Pulmonary artery endothelial cell (primary cell): Measurements from ENCODE around the gene ALOX15. TPM values are rescaled to one million over a fixed set of nuclear protein-coding genes. Genes with fewer than 3 reads are reported as not detected.
"Not testable (repeated sequence)": the region's sequence is repeated elsewhere in the genome, so short reads cannot be mapped to it uniquely, and the experiment has no call there.

Experiments used
- DNase-seq: peaks from one replicate; pipeline ENCODE4 v3.0.0-alpha.2; 2011; ENCODE audit warnings: low read depth, low spot score
- total RNA-seq: library from RNA; depleted of rRNA; stranded (reverse); fragments of >200 nt; gene quantifications from 2 replicates; pipeline ENCODE4 v1.2.3, GENCODE V29; 2014

The ALOX15 gene
- total RNA-seq, 1 donor from 2014 or later: not detected

DNA sequence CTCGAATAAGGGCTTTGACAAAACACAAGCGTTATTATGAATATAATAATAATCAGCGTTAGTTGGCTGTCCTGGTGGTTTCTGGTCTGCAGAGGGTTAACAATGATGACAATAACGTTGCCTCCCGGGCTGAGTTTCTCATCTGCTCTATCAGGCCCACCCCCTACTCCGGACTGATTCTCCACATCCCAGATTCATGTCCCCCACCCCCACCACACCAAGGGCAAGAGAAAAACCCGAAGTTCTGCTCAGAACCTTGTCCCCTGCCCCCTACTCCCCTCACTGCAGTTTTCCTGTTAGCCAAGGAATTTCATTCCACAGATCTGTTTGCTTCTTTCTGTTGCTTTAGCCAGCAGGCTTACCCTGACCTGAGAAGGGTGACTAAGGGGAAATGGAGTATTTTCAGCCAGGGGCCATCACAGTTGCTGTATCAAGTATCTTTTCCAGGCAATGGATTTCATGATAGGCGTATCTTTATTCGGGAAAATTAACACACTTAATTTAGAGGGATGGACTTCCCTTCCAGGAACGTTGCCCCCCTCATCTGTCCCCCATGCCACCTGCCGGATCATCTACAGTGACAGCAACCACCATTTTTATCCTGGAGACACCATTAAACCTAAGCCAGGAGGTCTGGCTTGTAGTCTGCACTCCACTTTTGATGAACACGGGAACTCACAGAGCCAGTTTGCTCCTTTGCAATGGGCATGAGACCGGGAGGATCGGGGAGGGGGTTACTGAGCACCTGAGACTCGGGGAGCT, 23.7 kb downstream of the ALOX15 start:
- DNase-seq: no peak

DNA sequence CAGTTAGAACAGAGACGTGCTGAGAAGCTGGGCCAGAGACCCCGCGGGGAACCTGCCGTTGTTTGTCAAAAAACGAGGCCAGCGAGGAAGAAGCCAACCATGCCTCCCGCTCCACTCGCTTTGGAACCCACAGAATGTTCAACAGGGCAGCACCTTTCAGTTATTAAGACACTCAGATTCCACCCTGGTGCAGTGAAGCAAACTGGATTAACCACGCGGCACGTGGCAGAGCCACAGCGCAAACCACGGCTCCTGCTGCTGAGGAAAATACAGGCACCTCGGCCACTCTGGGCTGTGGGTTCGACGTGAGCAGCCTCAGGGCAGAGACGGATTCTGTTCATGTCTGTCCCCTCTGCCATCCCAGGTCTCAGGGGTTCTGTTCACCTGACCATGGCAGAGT, 24.4 kb downstream of the ALOX15 start:
- no peak for DNase-seq

DNA sequence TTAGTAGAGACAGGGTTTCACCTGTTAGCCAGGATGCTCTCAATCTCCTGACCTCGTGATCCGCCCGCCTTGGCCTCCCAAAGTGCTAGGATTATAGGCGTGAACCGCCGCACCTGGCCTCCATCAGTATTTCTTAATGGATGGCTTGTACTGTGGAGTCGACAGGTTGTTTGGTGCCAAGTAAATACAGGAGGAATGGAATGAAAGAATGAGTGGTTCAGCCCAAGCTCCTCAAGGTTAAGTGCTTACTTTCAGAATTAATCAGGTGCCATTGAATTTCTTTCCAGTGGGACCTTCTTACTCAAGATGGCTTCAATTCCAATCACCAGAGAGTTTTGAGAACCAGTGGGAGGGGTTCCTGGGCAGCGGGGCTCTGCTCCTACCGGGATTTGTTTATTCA, 25.0 kb downstream of the ALOX15 start:
- DNase-seq: no peak

DNA sequence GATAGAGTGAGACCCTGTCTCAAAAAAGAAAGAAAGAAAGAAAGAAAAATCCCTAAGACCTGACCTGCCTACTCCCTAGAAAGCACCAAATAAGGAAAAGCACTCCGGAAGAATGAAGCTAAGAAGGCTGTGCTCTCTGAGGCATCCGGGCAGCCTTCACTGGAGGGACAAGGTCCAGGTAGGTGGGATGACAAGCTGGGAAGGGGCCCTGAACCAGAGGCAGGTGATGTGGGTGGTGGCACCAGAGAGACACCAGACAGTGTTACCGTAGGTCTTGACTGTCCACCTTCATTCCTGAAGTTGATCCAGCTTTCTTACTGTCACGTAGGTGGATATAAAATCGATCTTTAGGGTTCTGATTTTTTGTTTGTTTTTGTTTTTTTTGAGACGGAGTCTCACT, 30.8 kb downstream of the ALOX15 start:
- DNase-seq: no peak

DNA sequence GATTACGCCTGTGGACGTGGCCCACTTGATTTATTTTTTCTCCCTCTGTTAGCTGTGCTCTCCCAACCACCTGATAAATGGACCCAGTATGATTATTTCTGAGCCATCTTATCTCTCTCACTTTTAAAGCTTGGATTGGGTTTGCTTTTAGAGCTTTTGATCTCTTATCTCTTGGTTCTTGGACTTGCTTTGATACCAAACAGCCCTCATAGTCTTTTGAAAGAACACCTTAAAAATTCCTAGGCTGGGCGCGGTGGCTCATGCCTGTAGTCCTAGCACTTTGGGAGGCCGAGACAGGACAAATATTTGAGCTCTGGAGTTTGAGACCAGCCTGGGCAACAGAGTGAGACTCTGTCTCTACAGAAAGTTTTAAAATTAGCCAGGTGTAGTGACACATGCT, 31.3 kb downstream of the ALOX15 start:
- no peak for DNase-seq

DNA sequence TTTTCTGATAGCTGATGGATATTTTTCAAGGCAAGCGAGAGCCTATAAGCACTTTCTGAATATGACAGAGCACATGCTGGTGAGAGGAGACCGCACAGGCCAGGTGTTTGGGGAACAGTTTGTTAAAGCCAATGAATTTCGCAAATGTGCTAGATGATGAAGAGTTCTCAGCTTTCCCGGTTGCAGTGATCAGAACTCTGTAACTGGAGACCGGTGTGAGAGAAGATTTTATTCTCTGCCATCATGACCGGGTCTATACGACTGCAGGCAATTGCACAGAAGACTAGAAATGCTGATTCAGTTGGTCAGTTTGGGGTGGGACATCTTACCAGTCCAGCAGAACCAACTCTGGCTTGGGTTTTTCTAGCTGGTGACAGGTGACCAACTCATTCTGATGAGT, 31.7 kb downstream of the ALOX15 start:
- DNase-seq: no peak

DNA sequence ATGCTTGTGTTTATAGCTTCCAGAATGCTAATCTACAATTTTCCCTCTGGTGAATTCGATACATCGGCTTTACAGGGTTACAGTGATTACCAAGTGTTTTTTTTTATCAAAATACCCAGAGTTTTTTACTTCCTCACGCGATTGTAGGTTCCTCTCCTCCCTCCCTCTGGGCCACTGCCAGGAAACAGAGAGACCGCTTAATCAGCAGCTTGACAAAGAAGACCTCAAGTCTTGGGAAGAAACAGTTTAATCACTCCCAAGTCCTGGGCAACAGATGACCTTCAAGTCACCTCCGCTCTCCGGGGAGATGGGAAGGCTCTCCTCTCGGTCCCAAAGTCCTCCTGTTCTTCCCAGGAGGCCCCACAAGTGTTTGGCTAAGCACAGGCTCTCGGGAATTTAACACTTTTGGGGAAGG, 33.7 kb downstream of the ALOX15 start:
- DNase-seq: no peak

DNA sequence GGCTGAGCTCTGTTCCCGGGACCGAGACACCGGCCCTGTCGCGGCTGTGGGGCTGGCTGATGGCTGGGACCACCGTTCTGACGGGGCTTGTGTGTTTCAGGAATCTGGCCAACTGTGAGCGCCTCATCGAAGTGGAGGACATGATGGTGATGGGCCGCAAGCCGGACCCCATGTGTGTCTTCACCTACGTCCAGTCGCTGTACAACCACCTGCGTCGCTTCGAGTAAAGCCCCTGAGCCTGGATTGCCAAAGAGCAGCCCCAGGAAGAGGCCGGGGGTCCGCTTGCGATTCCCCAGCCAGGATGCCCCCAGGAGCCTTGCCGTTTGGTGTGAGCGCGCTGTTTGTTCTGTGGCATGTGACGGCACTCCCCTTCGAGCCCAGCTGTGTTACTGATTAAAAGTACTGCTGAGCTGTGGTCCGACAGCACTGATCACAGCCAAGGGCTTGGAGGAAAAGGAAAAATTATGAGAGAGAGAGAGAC, 34.2 kb downstream of the ALOX15 start:
- DNase-seq: no peak

DNA sequence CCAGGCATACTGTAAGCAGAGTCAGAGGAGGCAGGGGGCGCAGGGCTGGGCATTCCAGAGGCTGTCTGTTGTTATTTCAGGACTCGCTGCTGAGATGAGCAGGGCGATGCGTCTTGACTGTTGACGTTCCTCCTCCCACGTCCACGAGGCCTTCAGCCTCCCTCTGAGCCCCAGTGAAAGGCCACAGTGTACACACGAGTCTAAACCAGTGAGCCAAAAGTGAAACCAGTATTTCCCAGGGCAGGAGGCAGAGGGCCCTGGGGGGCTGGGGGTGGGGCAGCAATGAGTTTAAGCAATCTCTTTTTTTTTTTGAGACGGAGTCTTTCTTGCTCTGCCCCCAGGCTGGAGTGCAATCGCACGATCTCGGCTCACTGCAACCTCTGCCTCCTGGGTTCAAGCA, 35.7 kb downstream of the ALOX15 start:
- DNase-seq: no peak

DNA sequence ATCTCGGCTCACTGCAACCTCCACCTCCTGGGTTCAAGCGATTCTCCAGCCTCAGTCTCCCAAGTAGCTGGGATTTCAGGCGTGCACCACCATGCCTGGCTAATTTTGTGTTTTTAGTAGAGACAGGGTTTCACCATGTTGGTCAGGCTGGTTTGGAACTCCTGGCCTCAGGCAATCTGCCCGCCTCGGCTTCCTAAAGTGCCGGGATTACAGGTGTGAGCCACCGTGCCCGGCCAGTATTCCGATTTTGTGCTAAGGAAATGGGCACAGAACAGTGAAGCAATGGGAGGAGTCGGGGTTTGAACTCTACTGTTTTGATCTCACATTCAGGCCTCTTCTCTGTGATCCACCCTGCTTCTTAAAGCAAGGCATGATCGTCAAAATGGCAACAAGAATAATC, 36.7 kb downstream of the ALOX15 start:
- not testable (repeated sequence) for DNase-seq

DNA sequence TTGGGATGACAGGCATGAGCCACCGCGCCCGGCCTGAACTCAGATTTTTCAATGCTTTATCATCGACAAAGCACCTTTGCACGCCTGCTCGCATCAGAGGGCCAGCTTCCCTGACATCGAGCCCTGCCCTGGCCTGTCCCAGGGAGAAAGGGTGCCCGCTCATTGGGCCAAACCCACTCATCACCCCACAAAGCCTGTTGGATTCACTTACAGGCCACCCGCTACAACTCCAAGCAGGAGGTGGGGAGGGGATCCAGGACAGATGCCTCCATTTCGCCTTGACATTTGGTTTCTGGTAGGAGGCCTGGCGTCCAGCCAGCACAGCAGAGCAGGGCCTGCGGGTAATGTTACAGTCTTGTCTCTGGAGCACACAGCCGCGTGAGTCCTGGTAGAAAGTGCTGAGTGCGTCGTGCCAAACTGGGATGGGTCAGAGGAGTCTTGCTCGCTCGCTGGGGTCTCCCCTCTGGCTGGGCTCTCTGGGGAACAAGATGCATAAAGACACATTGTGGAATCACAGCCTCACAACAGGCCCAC, 37.3 kb downstream of the ALOX15 start:
- no peak for DNase-seq

DNA sequence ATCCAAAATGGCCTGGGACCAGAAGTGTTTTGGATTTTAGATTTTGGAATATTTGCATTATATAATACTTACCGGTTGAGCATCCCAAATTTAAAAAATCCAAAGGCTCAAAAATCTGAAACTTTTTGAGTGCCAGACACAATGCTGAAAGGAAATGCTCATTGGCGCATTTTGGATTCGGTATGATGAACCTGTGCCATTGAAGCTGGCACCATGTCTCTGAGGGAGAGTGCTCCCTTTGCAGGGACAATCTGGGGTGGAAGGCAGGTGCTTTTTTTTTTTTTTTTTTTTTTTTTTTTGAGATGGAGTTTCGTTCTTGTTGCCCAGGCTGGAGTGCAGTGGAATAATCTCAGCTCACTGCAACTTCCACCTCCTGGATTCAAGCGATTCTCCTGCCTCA, 39.4 kb downstream of the ALOX15 start:
- no peak for DNase-seq

DNA sequence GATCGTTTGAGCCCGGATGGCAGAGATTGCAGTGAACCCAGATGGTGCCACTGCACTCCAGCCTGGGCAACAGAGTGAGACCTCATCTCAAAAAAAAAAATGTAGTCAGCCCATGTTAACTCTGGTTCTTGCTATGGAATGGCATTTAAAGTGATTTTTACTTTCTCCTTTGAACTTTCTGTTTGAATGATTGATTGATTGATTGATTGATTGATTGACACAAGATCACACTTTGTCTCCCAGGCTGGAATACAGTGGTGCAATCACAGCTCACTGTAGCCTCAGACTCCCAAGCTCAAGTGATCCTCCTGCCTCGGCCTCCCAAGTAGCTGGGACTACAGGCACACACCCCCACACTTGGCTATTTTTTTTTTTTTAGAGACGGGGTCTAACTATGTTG, 40.2 kb downstream of the ALOX15 start:
- DNase-seq: no peak

DNA sequence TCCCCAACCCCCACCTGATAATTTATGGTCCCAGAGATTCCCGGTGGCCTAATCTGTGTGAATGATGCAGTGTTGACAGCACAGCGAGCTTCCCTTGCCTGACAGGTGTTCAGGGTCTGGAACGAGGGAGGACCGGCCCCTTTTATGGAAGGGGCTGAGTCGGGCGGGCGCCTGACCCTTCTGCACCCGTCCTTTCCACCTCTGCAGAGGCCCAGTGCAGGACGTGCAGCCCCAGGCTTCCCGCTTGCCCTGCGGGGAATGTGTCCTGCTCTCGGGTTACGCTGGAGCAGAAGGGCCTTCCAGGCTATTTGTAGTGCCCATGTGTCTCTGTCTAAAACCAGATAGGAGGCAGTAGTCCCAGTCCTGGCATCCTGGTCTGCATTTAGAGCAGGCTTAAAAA, 40.9 kb downstream of the ALOX15 start:
- DNase-seq: no peak

DNA sequence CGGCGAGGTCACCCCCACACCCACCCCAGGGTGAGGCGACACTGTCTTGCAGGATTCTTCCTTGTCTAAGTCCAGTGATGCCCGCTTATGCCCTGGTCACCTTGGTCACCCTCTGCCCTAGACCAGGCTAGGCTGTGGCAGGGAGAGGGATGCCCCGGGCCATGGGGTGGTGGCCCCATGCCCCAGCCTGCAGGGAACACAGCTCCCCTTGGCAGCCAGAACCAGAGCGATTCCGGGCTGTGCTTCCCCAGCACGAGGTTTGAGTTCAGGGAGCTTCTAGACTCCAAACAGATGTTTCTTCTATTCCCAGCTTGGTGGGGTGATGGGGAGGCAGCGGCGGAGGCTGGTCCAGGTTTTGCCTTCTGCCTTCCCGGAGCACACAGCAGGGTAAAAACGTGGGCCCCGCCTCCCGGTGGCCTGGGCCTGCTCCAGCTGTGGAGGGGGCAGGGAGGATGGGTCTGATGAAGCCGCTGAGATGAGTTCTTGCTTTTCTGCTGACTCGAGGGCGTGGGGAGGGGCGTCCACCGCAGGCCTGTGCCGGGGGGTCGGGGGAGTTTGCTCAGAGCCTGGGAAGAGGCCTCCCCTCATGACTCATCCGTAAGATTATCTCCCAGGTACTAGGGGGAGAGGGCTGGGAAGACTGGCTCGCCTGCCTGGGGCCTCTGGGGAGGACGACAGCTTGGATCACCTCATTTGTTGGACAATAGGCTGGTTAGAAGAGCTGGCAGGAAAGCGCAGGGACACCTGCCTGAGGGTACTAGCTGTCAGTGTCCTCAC, 41.8 kb downstream of the ALOX15 start:
- DNase-seq: no peak

DNA sequence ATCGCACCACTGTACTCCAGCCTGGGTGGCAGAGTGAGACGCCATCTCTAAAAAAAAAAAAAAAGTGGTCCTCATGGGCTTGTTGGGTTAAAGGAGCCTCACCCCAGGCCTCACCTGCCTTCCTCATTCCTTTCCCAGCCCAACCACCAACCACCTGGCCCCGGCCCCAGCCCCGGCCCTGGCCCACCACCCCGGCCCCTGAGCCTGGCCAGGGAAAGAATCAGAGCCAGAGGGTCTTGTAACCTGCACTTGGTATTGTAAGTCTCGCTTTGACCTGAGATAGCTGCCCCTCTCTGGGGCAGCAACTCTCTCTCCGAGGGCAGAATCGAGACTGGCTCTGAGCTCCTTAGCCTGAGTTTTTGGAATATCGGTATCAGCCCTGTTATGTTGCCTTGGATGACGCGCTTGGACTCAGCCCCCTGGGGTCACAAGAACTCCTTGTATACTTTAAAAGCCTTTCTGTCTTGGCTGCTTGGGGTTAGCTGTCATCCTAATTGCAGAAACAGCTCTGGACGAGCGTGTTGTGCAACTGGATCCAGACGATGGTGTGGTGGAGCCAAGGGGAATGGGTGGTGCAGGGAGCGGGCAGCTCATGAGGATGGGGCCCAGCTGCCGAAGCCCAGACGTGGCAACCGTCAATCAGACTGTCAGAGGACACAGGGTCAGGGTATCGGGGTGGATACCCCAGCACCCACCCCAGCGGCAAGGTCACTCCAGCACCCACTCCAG, 42.5 kb downstream of the ALOX15 start:
- DNase-seq: no peak

DNA sequence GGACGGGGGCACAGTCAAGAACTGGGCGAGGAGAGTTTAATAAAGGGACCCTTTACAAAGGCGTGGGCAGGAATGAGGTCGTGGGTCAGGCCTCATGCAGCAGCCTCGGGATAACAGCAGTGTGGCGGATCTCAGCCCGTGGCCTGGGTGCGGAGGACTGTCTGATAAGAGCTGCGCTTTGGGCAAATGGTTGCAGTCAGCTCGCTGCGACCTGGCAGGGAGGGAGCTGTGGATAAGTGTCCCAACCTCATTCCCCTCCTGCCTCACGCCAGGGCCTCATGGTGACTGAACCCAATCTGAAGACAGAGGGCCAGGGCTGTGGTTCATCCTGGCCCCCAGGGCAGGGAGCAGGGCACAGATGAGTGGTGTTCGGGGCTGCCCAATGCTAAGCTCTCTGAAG, 43.5 kb downstream of the ALOX15 start:
- no peak for DNase-seq

DNA sequence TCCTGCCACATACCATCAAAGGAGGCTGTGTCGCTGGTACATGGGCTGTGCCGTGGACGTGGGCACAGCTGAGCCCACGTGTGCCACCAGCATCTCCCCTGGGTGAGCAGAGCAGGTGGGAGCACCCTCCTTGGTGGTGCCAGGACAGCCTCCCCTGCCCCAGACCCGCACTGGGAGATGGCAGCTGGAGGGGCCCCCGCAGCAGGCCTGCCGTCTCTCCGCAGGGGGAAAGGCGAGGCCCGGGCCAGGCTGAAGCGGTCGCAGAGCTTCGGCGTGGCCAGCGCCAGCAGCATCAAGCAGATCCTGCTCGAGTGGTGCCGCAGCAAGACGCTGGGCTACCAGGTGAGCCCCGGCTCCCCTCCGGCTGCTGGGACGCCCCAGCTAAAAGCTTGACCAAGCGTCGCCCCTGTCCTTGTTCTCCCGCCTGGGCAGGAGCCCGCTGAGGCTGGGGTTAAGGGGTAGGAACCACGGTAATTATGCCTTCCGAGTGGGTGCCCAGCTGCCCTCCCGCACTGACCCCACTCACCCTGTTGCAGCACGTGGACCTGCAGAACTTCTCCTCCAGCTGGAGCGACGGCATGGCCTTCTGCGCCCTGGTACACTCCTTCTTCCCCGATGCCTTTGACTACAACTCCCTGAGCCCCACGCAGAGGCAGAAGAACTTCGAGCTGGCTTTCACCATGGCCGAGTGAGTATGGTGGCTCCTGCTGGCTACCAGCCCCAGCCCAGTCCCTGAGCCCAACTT, 44.7 kb downstream of the ALOX15 start:
- no peak for DNase-seq

DNA sequence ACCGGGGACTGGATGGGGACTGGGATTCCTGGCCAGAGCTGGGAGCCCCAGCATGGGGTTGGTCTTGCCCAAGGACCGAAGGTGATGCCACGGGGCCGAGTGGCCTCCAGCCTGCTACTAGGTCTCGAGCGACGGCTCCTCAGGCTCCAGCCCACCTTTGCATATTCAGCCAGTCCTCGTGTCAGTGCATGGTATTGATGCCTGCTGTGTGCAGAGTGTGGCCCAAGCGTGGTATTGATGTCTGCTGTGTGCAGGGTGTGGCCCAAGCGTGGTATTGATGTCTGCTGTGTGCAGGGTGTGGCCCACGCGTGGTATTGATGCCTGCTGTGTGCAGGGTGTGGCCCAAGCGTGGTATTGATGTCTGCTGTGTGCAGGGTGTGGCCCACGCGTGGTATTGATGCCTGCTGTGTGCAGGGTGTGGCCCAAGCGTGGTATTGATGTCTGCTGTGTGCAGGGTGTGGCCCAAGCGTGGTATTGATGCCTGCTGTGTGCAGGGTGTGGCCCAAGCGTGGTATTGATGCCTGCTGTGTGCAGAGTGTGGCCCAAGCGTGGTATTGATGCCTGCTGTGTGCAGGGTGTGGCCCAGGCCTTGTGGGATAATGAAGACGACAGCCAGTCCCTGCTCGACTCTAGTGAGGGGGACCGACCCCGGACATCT, 45.7 kb downstream of the ALOX15 start:
- not testable (repeated sequence) for DNase-seq

DNA sequence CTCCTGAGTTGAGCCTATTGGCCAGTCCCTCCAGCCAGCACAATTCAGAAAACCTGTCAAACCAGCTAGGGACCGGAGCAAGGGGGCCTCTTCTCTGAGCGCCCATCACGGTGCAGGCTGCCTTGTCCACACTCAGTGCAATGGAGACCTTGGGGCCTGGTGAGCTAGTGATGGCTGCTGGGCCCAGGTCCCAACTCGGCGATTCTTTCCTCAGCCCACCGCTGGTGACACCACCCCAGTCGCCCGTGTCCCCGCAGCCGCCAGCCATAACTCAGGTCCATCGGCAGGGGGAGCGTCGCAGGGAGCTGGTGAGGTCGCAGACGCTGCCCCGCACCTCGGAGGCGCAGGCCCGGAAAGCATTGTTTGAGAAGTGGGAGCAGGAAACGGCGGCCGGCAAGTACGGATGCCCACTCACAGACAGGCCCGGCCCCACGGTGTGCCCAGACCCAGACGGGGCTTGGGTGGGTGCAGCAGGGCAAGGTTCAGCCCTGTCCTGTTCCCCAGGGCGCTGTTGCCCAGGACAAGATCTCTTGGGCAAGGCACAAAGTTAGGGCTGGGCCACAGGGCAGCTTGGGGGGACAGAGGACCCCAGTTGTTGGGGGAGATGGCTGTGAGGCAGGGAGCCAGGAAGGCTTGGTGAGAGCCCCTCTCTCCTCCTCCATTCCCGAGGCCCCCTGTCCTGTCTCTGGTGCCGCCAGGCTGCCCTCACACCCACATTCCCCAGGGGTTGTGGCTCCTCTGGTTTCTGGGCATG, 46.4 kb downstream of the ALOX15 start:
- DNase-seq: no peak
